ENCODE data around the gene ASB8. TPM values are rescaled to one million over a fixed set of nuclear protein-coding genes. Genes with fewer than 3 reads are reported as not detected.

ASB8 gene
- total and polyA plus RNA-seq, 9 of the 15 experiments (the other 6 are each of a cell fraction or from before 2014, with no cell fraction given) = 13.3 to 29.0 (median 19.6) TPM

DNA sequence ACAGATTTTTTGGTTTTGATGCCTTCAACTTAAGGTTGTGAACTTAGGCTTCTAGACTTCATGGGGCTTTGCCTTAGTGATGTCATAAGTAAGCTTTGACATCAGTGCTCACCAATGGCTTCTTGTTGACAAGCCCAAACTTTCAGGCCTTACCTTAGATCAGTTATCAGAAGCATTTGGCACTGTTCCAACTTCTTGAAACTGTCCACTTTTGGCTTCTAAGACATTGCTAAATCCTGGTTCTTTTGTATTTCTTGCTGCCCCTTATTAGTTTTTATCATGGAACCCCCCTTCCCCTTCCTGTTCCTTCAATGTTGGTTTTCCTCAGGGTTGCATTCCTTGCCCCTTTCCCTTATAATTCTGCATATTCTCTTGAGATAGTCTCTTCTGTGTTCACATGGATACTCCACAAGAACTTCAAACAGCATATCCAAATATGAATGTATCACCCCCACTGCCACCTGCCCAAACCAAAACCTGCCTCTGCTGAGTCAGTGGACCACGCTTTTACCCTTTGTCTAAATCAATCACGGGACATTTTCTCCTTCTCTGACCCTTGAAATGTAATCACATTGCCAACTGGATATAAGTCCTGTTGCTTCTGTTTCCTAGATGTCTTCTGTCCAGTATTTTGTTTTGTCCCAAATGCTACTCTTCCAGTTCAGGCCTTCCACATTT, 30.2 kb downstream of the ASB8 start:
- no peaks in the 10 kb centered on the region for H3K27me3 ChIP-seq (ENCODE audit: control insufficient read depth in 2 of 2, insufficient read depth in 2 of 2, low read length in 2 of 2)
- intact Hi-C loops (cut with micrococcal nuclease) (no loop called here), in situ Hi-C loops (cut with MboI) (no loop called here)
- H3K27ac ChIP-seq (ENCODE audit: extremely low read depth, low read depth, low read length) = no peak overlapping the region
- H3K4me2 ChIP-seq (ENCODE audit: insufficient read depth, low read length) = no peak overlapping the region
- peaks cover 4 to 6% of the 10 kb centered on the region in 2 experiments; a peak in 4 of 5 replicates for H3K4me1 ChIP-seq (replicated peaks in 1 of 2; ENCODE audit: control insufficient read depth in 2 of 2, insufficient read depth in 2 of 2, low read length in 2 of 2)
- no peaks in the 10 kb centered on the region for H3K9me1 ChIP-seq (ENCODE audit: control insufficient read depth, insufficient read depth, low read length)
- H4K20me1 ChIP-seq (replicated peaks; ENCODE audit: control insufficient read depth, insufficient read depth, low read length) = no peaks in the 10 kb centered on the region
- POLR2A ChIA-PET = interaction anchor here (0.6 to 0.7 kb wide), 2 partner anchors 18 to 27 kb away, joined by 3 read pairs; no protein-coding TSS in a partner anchor
- TF ChIP-seq GABPB2 (CRISPR knock-in tag; conservative IDR thresholded peaks at IDR 0.05) = no peak
- TF ChIP-seq BMI1 (IDR thresholded peaks at IDR 0.05; ENCODE audit: low read length) = no peak
- TF ChIP-seq, protein P1, sequence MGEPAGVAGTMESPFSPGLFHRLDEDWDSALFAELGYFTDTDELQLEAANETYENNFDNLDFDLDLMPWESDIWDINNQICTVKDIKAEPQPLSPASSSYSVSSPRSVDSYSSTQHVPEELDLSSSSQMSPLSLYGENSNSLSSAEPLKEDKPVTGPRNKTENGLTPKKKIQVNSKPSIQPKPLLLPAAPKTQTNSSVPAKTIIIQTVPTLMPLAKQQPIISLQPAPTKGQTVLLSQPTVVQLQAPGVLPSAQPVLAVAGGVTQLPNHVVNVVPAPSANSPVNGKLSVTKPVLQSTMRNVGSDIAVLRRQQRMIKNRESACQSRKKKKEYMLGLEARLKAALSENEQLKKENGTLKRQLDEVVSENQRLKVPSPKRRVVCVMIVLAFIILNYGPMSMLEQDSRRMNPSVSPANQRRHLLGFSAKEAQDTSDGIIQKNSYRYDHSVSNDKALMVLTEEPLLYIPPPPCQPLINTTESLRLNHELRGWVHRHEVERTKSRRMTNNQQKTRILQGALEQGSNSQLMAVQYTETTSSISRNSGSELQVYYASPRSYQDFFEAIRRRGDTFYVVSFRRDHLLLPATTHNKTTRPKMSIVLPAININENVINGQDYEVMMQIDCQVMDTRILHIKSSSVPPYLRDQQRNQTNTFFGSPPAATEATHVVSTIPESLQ (CRISPR knock-in tag; IDR thresholded peaks at IDR 0.05) = no peak
- TF ChIP-seq, protein P2, sequence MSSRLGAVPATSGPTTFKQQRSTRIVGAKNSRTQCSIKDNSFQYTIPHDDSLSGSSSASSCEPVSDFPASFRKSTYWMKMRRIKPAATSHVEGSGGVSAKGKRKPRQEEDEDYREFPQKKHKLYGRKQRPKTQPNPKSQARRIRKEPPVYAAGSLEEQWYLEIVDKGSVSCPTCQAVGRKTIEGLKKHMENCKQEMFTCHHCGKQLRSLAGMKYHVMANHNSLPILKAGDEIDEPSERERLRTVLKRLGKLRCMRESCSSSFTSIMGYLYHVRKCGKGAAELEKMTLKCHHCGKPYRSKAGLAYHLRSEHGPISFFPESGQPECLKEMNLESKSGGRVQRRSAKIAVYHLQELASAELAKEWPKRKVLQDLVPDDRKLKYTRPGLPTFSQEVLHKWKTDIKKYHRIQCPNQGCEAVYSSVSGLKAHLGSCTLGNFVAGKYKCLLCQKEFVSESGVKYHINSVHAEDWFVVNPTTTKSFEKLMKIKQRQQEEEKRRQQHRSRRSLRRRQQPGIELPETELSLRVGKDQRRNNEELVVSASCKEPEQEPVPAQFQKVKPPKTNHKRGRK (tag; IDR thresholded peaks at IDR 0.05) = no peak
- TF ChIP-seq NFIX (CRISPR knock-in tag; IDR thresholded peaks at IDR 0.05; ENCODE audit: low read depth) = peak; percentile 90
- TF ChIP-seq CBFB (CRISPR knock-in tag; IDR thresholded peaks at IDR 0.05) = no peak
- no peak for TF ChIP-seq NFXL1 (CRISPR knock-in tag; IDR thresholded peaks at IDR 0.05)
- no peak for TF ChIP-seq CEBPB (tag; IDR thresholded peaks at IDR 0.05)
- peak; percentile 98 for TF ChIP-seq NFIC (IDR thresholded peaks at IDR 0.05)
- TF ChIP-seq SMAD1 (IDR thresholded peaks at IDR 0.05; ENCODE audit: low read depth, low read length, partially characterized antibody) = peak; percentile 31
- TF ChIP-seq, protein P3, sequence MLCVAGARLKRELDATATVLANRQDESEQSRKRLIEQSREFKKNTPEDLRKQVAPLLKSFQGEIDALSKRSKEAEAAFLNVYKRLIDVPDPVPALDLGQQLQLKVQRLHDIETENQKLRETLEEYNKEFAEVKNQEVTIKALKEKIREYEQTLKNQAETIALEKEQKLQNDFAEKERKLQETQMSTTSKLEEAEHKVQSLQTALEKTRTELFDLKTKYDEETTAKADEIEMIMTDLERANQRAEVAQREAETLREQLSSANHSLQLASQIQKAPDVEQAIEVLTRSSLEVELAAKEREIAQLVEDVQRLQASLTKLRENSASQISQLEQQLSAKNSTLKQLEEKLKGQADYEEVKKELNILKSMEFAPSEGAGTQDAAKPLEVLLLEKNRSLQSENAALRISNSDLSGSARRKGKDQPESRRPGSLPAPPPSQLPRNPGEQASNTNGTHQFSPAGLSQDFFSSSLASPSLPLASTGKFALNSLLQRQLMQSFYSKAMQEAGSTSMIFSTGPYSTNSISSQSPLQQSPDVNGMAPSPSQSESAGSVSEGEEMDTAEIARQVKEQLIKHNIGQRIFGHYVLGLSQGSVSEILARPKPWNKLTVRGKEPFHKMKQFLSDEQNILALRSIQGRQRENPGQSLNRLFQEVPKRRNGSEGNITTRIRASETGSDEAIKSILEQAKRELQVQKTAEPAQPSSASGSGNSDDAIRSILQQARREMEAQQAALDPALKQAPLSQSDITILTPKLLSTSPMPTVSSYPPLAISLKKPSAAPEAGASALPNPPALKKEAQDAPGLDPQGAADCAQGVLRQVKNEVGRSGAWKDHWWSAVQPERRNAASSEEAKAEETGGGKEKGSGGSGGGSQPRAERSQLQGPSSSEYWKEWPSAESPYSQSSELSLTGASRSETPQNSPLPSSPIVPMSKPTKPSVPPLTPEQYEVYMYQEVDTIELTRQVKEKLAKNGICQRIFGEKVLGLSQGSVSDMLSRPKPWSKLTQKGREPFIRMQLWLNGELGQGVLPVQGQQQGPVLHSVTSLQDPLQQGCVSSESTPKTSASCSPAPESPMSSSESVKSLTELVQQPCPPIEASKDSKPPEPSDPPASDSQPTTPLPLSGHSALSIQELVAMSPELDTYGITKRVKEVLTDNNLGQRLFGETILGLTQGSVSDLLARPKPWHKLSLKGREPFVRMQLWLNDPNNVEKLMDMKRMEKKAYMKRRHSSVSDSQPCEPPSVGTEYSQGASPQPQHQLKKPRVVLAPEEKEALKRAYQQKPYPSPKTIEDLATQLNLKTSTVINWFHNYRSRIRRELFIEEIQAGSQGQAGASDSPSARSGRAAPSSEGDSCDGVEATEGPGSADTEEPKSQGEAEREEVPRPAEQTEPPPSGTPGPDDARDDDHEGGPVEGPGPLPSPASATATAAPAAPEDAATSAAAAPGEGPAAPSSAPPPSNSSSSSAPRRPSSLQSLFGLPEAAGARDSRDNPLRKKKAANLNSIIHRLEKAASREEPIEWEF (CRISPR knock-in tag; IDR thresholded peaks at IDR 0.05) = no peak
- TF ChIP-seq ZKSCAN8 (CRISPR knock-in tag; IDR thresholded peaks at IDR 0.05) = no peak
- H2AFZ ChIP-seq (ENCODE audit: low read depth, low read length) = no peak overlapping the region
- H3K9ac ChIP-seq (ENCODE audit: insufficient read depth in 1 of 2, low read depth in 2 of 2, low read length in 2 of 2) = no peak overlapping the region
- H3K4me3 ChIP-seq = no peak overlapping the region
- 0 out of 3 replicates have a peak, but pooled peaks cover under 1% of the 10 kb centered on the region for H3K79me2 ChIP-seq (ENCODE audit: control insufficient read depth, insufficient read depth, low read length)
- FAIRE-seq (no peak), DNase-seq (ENCODE audit: extremely low read depth in 1 of 4, low spot score in 3 of 4) (no peak), ATAC-seq (no peak)
- no peaks in the 10 kb centered on the region for H3K9me3 ChIP-seq (replicated peaks; ENCODE audit: control insufficient read depth, insufficient read depth, low read depth, low read length)
- 92% methylated on average over 2 of the region's 2 CpGs for WGBS (ENCODE audit: insufficient coverage, low coverage, missing lambda C conversion rate)
- peaks cover 64% of the 10 kb centered on the region; the same call in 2 of the 3 replicates for H3K36me3 ChIP-seq (ENCODE audit: control insufficient read depth, insufficient read depth, low read length)
- CTCF ChIA-PET (ENCODE audit: low intra/inter-chr PET ratio) = no interaction called here
- no TSS peak for BruUV-seq (replicated peaks)
